ENCODE results near the gene CFAP46. TPM values are rescaled to one million over a fixed set of nuclear protein-coding genes. Genes with fewer than 3 reads are reported as not detected.
"Not testable (repeated sequence)": the region's sequence is repeated elsewhere in the genome, so short reads cannot be mapped to it uniquely, and the experiment has no call there.

CFAP46 gene
- total RNA-seq, 1 donor from 2014 or later: not detected

DNA sequence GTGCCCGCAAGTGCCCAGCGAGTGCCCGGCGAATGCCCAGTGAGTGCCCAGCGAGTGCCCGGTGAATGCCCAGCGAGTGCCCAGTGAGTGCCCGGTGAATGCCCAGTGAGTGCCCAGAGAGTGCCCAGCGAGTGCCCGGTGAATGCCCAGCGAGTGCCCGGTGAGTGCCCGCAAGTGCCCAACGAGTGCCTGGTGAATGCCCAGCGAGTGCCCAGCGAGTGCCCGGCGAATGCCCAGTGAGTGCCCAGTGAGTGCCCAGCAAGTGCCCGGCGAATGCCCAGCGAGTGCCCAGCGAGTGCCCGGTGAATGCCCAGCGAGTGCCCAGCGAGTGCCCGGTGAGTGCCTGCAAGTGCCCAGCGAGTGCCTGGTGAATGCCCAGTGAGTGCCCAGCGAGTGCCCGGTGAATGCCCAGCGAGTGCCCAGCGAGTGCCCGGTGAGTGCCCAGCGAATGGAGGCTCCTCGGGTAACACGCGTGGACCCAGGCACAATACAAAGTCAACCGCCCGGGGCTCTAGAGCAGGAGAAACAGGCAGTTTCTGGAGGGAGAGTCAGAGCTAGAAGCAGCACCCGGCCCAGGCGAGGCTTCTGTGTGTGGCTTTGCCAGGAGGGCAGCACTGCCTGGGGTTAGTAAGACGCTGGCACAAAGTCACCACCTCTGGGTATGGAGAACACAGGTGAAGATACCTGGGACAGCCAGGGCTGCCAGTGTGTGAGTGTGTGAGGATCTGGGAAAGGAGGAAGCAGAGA is 38.2 kb upstream of the CFAP46 start:
- no peak for DNase-seq (ENCODE audit: low read depth)

DNA sequence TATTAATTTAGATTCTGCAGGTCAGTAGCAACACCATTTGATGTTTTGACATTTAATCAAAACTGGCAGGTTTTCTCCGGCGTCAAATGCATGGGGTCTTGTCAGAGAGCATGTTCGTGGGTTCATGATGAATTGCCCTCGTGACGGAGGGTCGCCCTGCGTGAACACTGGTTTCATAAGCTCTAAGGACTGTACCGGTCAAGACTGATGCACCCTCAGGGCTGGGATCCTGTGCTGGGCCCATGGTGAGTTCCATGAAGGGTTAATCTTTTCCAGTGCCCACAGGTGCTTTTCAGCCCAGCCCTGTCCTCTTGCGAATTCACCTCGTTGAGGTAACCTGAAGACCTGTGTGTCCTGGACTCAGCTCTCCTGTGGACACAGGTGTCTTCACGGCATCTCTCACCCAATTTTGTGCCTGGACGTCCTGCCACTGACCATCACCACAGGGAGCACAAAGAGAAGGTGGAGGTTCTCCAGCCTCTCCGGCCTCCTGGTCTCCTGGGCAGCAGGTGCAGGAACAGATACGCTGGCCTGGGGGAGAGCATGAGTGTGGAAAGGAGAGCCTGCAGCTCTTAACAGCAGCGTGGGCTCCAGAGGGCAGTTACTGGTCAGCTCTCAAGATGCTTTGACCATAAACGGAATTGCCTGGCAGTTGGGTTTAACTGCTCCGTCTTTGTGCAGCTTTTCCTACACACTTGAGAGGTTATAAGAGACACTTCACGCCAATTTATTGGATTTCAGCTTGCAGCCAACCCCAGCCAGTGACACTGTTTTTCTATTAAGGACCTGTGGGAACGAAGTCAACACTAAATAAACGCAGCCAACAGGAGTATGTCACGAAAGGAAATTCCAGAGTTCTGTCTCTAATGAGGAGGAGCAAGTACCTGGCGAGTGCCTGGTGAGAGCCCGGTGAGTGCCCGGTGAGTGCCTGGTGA is 37.4 kb upstream of the CFAP46 start:
- DNase-seq (ENCODE audit: low read depth): no peak

DNA sequence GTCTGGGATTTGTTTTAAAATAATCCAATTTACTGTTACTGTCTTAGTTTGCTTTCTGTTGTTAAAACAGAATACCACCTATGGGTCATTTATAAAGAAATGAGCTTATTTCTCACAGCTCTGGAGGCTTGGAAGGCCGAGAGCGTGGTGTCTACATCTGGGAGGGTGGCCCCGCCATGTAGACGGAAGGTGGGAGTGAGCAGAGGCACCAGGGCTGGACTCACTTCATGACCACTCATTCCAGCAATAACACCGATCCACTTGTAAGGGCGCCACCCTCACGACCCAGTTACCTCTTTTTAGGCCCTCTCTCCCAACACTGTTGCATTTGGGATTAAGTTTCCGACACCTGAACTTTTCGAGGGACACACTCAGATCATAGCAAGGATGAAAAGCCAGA is 36.2 kb upstream of the CFAP46 start:
- no peak for DNase-seq (ENCODE audit: low read depth)

DNA sequence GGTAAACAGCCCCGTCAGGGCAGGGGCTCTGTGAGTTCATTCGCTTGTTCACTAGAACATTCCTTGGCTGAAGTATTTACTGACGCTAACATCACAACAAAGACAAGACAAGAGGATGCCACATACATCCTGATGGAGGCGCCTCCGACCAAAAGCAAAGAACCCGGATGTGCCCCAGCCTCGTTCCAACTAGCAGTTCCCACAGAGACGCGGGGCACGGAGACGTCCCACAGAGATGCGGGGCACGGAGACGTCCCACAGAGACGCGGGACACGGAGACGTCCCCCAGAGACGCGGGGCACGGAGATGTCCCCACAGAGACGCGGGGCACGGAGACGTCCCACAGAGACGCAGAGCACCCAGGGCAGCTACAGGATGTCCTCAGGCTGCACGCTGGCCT is 35.4 kb upstream of the CFAP46 start:
- no peak for DNase-seq (ENCODE audit: low read depth)

DNA sequence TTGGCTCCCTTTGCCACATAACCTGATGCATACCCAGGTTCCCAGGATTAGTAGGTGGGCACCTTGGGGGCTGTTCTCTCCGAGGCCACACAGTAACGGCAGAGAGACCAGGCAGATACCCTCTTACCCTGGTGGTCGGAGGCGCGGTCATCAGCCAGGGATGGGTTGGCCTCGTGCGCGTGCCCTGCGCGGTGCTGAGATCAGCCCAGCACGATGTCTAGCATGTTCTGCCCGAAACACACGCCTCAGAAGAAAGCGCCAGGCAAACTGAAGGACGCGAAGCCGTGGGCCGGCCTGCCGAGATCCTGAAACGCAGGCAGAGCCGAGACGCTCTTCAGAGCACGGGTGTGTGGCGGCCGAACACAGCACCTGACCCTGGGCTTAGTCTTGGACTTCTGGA is 34.7 kb upstream of the CFAP46 start:
- no peak for DNase-seq (ENCODE audit: low read depth)

DNA sequence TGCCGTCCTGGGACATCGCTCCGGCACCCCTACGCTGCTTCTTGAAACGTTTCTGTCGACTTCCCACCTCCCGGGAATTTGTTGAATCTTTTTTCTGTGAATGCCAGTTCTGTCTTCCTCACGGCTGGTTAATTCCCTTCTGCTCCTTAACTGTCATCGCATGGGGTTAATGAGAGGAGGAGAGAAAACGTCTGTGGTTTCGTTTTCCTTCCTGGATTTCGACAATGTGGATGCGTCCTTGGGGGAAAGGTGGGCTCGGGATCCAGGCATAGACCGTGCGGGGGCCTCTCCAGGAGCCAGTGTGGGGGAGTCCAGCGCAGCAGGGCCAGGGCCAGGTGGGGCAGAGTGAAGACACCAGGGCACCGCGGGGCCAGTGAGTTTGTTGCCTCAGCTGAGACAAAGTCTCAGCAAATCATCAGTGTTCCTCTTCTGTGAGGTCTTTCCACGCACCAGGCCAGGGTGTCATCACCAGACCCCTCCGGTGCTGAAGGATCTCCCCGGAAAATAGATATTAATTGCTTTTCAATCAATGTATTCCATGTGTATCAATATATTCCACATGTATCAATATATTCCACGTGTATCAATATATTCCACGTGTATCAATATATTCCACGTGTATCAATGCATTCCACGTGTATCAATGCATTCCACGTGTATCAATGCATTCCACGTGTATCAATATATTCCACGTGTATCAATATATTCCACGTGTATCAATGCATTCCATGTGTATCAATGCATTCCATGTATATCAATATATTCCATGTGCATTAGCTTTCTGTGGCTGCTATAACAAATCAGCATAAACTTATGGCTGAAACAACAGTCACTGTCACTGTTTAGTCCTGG is 33.7 kb upstream of the CFAP46 start:
- DNase-seq (ENCODE audit: low read depth): no peak

DNA sequence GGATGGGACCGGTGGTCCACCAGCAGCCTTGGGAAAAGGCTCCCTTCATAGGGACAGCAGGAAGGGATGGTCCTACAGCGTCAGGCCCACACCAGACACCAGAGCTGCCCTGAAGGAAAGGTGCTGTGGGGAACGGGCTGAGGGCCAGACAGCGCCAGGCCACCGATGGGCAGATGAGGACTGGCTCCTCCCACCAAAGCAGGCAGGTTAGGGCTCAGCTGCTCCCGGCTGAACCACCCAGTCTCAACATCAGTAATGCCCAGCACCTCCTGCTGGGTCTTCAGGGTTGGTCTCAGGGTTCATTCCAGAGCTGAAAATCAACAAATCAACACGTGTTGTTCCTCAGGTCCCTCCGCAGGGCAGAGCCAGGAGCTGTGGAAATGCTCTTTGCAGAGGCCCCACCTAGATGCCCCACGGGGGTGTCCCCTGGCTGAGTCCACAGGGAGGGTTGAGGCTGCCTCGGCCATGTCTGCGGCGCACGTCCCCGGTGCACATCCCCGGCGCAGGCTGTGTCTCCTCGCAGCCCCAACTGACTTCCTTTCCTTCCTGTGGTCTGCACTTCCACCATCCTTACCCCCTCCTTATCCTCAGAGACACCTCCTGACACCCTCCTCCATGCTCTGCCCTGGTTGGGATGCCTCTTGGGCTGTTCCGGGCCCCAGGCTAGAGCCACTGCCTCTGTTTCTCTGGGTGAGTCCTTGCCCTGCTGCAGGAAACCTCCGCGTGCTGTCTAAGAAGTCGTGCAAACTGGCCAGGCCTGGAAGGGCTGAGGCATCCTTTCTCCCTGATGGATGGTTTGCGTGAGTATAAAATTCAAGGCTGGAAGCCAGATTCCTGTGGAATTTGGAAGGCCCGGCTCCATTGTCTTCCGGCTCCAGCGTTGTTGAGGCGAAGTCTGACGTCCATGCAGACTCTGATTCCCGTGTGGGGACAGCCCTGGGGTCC is 32.8 kb upstream of the CFAP46 start:
- no peak for DNase-seq (ENCODE audit: low read depth)

DNA sequence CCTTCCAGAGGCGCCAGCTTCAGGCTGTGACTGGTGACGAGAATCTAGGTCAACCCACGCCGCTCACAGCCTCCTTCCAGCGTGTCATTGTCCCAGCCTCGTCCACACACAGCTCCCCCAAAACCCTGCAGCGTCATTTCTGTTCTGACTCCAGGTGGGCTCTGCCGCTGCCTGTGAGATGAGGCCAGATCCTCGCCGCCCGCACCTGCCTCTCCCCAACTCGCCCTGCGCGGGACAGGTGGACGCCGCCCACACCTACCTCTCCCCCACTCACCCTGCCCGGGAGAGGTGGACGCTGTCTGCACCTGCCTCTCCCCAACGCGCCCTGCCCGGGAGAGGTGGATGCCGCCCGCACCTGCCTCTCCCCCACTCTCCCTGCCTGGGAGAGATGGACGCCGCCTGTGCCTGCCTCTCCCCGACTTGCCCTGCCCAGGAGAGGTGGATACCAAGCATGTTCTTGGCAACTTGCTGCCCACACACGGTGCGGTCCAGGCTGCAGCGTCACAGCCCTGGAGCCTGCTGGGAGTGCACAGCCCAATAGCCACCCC is 32.0 kb upstream of the CFAP46 start:
- DNase-seq (ENCODE audit: low read depth): no peak

DNA sequence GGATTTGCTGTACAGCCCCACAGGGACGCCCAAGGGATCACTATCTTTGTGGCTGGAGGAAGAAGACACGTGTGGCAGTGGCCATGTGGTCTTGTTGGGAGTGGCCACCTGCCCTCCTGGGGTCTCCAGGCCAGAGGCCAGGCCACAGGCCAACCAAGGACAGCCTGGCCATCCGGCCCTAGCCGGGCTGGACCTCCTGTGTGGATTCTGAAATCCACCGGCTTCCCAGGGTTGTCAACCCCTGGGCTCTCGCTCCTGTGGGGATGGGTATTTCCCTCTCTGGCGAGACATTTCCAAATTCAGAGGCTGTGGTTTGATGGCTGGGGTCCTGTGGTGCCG is 31.5 kb upstream of the CFAP46 start:
- DNase-seq (ENCODE audit: low read depth): no peak

DNA sequence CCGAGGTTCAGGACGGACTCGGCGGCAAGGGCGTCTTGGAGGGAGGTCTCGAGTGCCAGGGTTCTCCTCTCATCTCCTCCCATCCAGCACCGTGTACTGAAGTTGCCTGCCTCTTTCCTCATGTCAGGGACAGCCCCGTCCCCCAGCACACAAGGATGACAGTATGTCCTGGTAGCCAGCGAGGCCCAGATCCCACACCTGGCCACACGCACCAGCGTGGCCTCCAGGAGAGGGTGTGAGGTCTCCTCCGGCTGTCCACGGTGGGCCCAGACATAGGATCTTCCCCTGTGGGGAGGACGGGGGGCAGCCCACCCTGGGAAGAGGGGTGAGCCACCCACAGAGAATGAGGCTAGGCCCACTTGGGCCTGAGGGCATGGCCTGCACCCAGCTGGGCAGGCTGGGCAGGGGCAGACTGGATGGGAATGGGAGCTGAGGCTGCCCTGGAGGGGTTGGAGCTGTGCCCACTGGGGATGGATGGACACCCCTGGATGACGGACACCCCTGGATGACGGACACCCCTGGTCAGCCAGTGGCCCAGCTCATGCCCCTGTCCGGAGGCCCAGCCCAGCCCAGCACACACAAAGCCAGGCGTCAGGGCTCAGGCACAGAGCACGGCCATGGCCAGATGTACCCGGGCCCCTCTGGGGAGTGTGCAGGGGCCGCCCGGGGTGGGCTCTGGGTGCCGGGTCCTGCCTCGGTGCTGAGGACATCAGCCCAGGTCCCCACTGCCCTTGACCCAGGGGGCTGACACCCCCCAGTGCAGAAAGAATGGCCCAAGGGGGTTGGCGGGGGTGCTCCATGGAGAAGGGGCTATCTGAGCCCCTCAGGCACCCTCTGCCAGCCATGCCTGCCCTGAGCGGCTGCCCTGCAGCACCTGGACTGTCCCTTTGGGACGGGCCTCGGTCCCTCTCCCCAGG is 30.9 kb upstream of the CFAP46 start:
- DNase-seq (ENCODE audit: low read depth): no peak

DNA sequence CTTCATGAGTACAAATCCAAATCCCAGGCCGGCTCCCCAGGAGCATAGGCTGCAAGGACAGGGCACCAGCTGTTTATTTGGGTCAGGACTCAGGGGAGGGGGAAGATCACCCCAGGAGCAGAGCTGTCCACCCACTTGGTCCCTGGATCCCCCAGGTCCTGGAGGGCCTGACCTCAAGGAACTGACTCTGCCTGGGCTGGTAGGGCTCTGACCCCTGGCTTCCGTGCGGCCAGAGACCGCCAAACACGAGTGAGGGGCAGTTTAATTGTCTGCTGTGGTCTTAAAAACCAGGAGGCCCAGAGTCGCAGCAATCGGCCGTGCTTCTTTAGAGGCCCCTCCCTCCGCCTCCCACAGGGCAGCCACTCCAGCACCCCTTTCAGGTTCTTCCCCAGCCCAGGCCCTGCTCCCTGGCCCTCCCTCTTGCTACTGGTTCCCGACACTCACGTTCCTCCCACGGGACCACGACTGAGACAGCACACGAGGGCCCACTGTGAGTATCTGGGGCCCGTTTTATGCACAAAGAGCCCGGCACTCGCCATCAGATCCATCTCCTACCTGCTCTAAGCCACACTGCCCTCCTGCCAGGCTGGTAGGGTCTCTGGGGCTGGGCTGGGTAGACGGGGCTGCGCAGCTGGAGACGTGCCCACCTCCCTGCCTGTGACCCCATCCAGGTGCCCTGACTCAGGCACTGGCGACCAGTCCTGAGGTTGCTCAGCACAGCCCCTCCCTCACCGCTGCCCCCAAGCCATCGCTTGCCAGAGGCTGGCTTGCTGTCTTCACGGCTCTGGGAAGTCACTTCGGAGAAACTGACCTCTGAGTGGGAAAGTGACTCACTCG is 30.0 kb upstream of the CFAP46 start:
- DNase-seq (ENCODE audit: low read depth): no peak

DNA sequence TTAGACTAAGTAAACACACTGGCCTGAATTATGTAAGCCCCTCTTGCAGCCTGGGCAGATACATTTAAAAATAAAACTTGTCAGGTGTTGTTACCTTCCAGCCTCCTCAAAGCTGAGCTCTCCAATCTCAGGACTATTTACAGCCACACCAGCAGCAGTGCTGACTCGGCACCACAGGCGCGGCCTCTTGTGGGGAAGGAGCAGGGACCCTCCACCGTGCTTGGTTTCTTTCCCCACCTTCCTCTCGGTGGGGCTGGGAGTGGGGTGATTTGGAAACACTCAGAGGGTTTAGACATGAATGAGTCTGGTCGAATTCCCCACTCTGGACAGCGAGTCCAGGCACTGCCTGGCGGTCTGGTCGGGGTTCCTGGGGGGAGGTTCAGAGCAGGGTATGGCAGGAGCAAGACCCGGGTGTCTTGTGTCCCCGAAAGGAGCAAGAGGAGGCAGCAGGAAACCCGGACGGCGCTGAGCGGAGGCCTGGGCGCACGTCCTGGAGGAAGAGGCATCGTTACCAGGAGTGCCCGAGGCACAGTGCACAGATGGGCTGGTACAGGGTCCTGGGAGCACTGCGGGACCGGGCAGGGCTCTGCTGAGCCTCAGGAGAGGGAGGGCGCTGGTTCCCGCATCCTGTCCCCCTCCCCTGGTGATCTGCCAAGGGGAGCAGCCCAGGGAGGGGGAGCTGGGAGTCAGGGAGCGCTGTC is 29.2 kb upstream of the CFAP46 start:
- no peak for DNase-seq (ENCODE audit: low read depth)

DNA sequence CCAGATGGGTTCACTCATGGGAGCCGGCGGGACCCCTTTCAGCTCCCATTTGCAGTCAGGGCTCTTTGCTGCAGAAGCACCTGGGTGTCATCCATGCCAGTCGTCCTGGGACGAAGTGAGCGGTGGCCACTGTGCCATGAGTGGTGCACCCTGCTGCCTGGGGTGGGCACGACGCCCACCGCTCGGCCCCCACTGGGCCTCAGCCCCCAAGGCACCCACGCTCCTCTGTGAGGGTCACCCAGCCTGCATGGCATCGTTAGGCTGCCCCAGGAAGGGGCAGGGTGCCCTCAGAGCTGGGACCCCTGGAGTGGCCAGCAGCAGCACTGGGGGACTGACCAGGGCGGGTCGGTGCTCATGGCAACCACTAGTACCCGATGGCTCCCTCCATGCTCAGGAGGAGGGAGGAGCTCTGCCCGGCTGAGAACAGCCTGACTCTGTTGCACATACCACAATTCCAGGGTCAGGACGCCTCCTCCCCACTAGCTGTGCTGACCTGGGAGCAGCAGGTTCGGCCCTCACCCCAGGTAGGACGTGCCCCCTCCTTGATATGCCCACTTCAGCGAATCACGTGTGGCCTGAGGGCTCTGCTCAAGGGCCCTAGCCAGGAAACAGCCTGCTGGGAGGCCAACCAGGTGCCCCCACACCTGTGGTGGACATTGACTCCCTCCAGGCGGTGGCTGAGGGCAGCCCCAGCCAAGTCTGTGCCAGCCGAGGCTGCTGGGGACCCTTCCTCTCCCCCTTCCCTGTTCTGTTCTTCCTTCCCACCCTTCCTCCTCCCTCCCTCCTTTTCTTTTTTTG is 28.5 kb upstream of the CFAP46 start:
- DNase-seq (ENCODE audit: low read depth): no peak

DNA sequence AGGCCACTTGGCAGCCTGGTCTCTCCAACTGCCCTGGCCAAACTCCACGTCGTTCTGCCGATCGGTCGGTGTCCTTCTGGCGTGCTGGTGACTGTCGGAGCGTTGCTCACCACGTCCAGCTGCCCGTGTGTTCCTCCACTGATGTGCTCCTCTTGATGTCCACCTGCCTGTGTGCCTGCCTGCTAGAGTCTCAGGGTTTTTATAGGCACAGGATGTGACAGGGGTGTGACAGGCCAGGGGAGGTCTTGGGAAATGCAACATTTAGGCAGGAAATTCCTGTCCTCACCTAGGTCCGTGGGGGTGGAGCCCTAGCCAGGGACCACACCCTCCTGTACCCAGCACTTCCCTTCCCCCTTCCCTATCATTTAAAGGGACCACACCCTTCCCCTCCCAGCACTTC is 25.2 kb upstream of the CFAP46 start:
- no peak for DNase-seq (ENCODE audit: low read depth)

DNA sequence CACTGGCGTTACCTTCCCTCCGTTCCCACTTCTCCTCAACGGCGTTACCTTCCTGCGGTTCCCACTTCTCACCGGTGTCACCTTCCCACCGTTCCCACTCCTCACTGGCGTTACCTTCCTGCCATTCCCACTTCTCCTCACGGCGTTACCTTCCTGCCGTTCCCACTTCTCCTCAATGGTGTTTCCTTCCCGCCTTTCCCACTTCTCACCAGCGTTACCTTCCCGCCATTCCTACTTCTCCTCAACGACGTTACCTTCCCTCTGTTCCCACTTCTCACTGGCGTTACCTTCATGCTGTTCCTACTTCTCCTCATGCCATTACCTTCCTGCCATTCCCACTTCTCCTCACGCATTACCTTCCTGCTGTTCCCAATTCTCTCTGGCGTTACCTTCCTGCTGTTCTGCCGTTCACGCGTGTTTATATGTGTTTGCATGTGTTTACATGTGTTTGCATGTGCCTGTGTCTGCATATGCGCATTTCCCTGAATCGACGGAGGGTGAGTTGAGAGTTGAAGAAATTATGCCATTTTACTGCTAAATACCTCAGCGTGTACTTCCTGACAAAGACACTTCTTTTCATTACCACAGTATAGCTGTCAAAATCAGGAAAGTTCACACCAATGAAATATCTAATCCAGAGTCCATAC is 23.2 kb upstream of the CFAP46 start:
- no peak for DNase-seq (ENCODE audit: low read depth)

DNA sequence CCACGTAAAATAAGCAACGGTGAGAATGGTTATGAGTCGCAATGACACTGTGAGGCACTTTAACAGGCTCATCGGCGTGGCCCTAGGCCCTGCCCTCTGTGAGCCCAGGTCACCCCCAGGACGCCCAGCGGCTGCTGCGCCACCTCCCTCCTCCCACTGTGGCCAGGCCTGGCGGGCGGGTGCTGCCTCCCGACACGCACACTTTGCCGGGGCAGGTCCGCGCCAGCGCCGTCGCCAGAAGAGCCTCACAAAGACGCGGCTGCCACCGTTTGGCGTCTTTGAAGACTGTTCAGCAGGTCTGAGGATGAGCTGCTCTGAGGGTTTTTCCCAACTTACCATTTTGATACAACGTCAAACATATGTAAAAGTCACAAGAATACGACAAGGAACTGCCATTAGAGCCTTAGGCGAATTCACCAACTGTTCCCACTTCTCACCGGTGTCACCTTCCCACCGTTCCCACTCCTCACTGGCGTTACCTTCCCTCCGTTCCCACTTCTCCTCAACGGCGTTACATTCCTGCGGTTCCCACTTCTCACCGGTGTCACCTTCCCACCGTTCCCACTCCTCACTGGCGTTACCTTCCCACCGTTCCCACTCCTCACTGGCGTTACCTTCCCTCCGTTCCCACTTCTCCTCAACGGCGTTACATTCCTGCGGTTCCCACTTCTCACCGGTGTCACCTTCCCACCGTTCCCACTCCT is 22.5 kb upstream of the CFAP46 start:
- DNase-seq (ENCODE audit: low read depth): not testable (repeated sequence)
